ENCODE data around the gene RECQL5. TPM values are rescaled to one million over a fixed set of nuclear protein-coding genes. Genes with fewer than 3 reads are reported as not detected.

RECQL5 gene
- polyA plus RNA-seq, 2 of the 4 experiments (the other 2 are of a cell fraction) = 22.7 to 39.9 TPM

DNA sequence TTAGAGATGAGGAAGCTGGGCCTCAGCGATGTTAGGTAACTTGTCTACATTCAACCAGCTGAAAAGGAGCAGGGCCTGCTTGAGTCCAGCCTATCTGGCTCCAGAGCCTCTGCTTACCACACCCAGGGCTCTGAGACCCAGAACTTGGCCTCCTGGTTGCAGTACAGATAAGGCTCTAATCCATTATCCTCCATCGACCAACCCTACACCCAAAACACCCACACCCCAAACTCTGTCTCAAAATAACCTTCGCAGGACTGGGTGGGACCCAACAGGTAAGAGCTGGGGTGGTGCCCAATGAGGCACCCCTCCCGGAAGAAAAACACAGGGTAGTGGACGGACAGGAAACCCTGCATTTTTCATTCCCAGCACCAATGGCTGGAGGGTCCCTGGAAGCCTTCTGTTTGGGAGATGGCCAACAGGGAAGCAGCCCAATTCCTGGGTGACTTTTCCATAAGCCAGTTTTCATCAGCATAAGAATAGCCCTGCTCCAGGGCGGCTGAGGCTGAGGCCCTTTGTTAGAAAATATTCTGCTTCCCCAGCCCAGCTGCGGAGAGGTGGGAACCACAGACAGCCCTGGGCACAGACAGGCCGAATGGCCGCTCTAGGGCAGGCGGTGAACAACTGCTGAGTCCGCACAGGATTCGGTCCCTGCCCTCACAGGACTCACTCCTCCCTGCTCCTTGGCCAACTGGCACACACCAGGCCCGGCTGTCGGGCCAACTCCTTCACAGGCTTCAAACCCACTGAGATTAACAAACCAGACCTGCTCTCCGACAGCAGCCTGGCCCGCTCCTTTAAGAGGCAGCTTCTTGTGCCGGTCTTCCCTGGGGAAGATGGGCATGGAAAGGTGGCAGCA lies 23.9 kb downstream of the RECQL5 start:
- no peak overlapping the region for H3K4me2 ChIP-seq
- WGBS (ENCODE audit: missing lambda C conversion rate) = 92% methylated on average over 17 of the region's 17 CpGs
- no peak for ATAC-seq
- no peak for DNase-seq (ENCODE audit: low read depth in 1 of 2, low spot score in 1 of 2)
- ChIA-PET CTCF (interaction anchor here (0.9 to 51.3 kb wide), 7 partner anchors 3 to 140 kb away, joined by 3 to 2254 read pairs (median 6); partner anchors contain the start of genes GALK1, RECQL5, SAP30BP and SMIM5), POLR2A (interaction anchor here (1.1 kb wide), 1 partner anchor 9 kb away, joined by 3 read pairs; no protein-coding TSS in a partner anchor)
- H3K27ac ChIP-seq = peak overlapping the region in 1 of 2 experiments; percentile 92; a peak in 1 of 6 replicates
- peaks cover 31% of the 10 kb centered on the region for H3K4me1 ChIP-seq
- H3K9me3 ChIP-seq = no peaks in the 10 kb centered on the region
- no peak for FAIRE-seq
- TF ChIP-seq HEYL (CRISPR knock-in tag; IDR thresholded peaks at IDR 0.05) (no peak), JUN (IDR thresholded peaks at IDR 0.05) (no peak), CBX2 (IDR thresholded peaks at IDR 0.05; ENCODE audit: borderline replicate concordance, low read depth) (no peak), HDAC2 (IDR thresholded peaks at IDR 0.05) (no peak), RNF2 (IDR thresholded peaks at IDR 0.05; ENCODE audit: borderline replicate concordance, low read depth) (no peak), FOXS1 (CRISPR knock-in tag; IDR thresholded peaks at IDR 0.05) (no peak), GATA3 (IDR thresholded peaks at IDR 0.05; ENCODE audit: borderline replicate concordance) (no peak), ZNF302 (CRISPR knock-in tag; IDR thresholded peaks at IDR 0.05) (no peak), FOSB (CRISPR knock-in tag; IDR thresholded peaks at IDR 0.05) (no peak)
- TF ChIP-seq, protein P1, sequence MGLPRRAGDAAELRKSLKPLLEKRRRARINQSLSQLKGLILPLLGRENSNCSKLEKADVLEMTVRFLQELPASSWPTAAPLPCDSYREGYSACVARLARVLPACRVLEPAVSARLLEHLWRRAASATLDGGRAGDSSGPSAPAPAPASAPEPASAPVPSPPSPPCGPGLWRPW (IDR thresholded peaks at IDR 0.05) = no peak
- TF ChIP-seq, protein P2, sequence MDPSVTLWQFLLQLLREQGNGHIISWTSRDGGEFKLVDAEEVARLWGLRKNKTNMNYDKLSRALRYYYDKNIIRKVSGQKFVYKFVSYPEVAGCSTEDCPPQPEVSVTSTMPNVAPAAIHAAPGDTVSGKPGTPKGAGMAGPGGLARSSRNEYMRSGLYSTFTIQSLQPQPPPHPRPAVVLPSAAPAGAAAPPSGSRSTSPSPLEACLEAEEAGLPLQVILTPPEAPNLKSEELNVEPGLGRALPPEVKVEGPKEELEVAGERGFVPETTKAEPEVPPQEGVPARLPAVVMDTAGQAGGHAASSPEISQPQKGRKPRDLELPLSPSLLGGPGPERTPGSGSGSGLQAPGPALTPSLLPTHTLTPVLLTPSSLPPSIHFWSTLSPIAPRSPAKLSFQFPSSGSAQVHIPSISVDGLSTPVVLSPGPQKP (IDR thresholded peaks at IDR 0.05; ENCODE audit: low read depth, low read length) = no peak
- TF ChIP-seq, protein P3, sequence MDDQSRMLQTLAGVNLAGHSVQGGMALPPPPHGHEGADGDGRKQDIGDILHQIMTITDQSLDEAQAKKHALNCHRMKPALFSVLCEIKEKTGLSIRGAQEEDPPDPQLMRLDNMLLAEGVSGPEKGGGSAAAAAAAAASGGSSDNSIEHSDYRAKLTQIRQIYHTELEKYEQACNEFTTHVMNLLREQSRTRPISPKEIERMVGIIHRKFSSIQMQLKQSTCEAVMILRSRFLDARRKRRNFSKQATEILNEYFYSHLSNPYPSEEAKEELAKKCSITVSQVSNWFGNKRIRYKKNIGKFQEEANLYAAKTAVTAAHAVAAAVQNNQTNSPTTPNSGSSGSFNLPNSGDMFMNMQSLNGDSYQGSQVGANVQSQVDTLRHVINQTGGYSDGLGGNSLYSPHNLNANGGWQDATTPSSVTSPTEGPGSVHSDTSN (IDR thresholded peaks at IDR 0.05) = no peak
- H3K4me3 ChIP-seq = no peak overlapping the region

GRCh38 chr17:75642182-75642783 lies 24.7 kb downstream of the RECQL5 start:
- Histone ChIP-seq H3K4me3 (no peak overlapping the region), H3K9me3 (no peaks in the 10 kb centered on the region), H3K4me2 (no peak overlapping the region), H3K27ac (peak overlapping the region in 1 of 2 experiments; percentile 4; a peak in 1 of 6 replicates), H3K4me1 (peaks cover 29% of the 10 kb centered on the region)
- FAIRE-seq (no peak), ATAC-seq (no peak), DNase-seq (ENCODE audit: low read depth in 1 of 2, low spot score in 1 of 2) (no peak)
- WGBS (ENCODE audit: missing lambda C conversion rate) = 87% methylated on average over 7 of the region's 7 CpGs
- TF ChIP-seq, protein P4, sequence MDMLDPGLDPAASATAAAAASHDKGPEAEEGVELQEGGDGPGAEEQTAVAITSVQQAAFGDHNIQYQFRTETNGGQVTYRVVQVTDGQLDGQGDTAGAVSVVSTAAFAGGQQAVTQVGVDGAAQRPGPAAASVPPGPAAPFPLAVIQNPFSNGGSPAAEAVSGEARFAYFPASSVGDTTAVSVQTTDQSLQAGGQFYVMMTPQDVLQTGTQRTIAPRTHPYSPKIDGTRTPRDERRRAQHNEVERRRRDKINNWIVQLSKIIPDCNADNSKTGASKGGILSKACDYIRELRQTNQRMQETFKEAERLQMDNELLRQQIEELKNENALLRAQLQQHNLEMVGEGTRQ (IDR thresholded peaks at IDR 0.05) = no peak
- no peak for TF ChIP-seq MAX (IDR thresholded peaks at IDR 0.05)
- no peak for TF ChIP-seq POLR2A (IDR thresholded peaks at IDR 0.05; ENCODE audit: low read length)
- TF ChIP-seq HOXB5 (CRISPR knock-in tag; IDR thresholded peaks at IDR 0.05) = no peak
- no peak for TF ChIP-seq NFE2L2 (conservative IDR thresholded peaks at IDR 0.05; ENCODE audit: low read length)
- TF ChIP-seq TP53 (CRISPR knock-in tag; IDR thresholded peaks at IDR 0.05) = no peak
- no peak for TF ChIP-seq KDM1A (IDR thresholded peaks at IDR 0.05; ENCODE audit: low read depth)
- no peak for TF ChIP-seq HEYL (CRISPR knock-in tag; IDR thresholded peaks at IDR 0.05)
- no peak for TF ChIP-seq GATA3 (IDR thresholded peaks at IDR 0.05; ENCODE audit: borderline replicate concordance)
- TF ChIP-seq FOSB (CRISPR knock-in tag; IDR thresholded peaks at IDR 0.05) = no peak
- TF ChIP-seq ZC3H11A (IDR thresholded peaks at IDR 0.05) = no peak
- no peak for TF ChIP-seq KDM5A (IDR thresholded peaks at IDR 0.05)
- TF ChIP-seq, protein P5, sequence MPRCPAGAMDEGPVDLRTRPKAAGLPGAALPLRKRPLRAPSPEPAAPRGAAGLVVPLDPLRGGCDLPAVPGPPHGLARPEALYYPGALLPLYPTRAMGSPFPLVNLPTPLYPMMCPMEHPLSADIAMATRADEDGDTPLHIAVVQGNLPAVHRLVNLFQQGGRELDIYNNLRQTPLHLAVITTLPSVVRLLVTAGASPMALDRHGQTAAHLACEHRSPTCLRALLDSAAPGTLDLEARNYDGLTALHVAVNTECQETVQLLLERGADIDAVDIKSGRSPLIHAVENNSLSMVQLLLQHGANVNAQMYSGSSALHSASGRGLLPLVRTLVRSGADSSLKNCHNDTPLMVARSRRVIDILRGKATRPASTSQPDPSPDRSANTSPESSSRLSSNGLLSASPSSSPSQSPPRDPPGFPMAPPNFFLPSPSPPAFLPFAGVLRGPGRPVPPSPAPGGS (IDR thresholded peaks at IDR 0.05) = no peak
- TF ChIP-seq MAFK (IDR thresholded peaks at IDR 0.05; ENCODE audit: partially characterized antibody) = no peak
- TF ChIP-seq ZSCAN20 (CRISPR knock-in tag; IDR thresholded peaks at IDR 0.05) = no peak
- TF ChIP-seq HOXB13 (CRISPR knock-in tag; IDR thresholded peaks at IDR 0.05; ENCODE audit: low read depth) = no peak
- TF ChIP-seq CEBPB (IDR thresholded peaks at IDR 0.05) = no peak
- TF ChIP-seq CHD2 (IDR thresholded peaks at IDR 0.05; ENCODE audit: low read length, partially characterized antibody) = no peak
- TF ChIP-seq ESRRA (IDR thresholded peaks at IDR 0.05; ENCODE audit: borderline replicate concordance, low read length) = no peak
- TF ChIP-seq, protein P6, sequence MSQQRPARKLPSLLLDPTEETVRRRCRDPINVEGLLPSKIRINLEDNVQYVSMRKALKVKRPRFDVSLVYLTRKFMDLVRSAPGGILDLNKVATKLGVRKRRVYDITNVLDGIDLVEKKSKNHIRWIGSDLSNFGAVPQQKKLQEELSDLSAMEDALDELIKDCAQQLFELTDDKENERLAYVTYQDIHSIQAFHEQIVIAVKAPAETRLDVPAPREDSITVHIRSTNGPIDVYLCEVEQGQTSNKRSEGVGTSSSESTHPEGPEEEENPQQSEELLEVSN (IDR thresholded peaks at IDR 0.05; ENCODE audit: borderline replicate concordance, low read depth) = no peak
- ChIA-PET CTCF (interaction anchor here (0.7 to 51.3 kb wide), 12 partner anchors 4 to 141 kb away, joined by 3 to 2254 read pairs (median 4); partner anchors contain the start of genes GALK1, RECQL5, SAP30BP and SMIM5), POLR2A (no interaction called here)

Data from A549 (cell line).